ENCODE data around the gene PLXNC1. TPM values are rescaled to one million over a fixed set of nuclear protein-coding genes. Genes with fewer than 3 reads are reported as not detected.

The PLXNC1 gene
- total RNA-seq, 1 donor from 2014 or later, result 1.7 TPM

DNA sequence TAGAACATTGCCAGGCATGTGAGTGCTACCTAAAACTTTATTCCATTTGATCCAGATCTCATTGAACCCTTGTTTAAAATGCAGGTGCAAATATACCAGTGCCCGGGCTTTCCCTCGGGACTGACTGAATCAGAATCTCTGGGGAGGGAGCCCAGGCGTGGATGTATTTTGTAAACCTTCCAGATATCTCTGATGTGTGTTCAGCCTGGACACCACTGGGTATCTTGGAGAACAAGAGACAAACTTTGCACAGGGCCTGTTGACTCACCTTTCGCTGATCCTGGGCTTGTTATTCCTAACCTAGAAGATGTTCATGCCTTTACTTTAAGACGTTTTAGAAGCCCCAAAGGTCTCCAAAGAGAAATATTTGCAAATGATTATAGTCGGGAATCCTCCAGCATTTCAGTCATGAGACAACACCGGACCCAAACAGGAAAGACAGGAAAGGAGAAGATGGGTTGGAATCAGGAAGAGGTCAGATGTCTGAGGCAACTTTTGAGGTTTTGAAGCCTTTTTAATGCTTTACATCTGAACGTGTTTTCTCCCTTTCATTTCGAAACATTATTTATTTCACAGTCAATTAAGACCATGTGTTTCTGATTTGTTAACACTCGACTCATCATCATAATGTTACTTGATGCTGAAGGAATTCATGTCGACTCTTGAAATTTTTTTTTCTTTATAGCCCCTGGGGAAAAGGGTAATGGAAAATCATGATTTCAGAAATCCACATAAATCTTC, 118.6 kb downstream of the PLXNC1 start:
- ATAC-seq, result no peak

- no peak for ATAC-seq
Observed at GRCh38 chr12:94267537-94267872, 119.1 kb downstream of the PLXNC1 start.

DNA sequence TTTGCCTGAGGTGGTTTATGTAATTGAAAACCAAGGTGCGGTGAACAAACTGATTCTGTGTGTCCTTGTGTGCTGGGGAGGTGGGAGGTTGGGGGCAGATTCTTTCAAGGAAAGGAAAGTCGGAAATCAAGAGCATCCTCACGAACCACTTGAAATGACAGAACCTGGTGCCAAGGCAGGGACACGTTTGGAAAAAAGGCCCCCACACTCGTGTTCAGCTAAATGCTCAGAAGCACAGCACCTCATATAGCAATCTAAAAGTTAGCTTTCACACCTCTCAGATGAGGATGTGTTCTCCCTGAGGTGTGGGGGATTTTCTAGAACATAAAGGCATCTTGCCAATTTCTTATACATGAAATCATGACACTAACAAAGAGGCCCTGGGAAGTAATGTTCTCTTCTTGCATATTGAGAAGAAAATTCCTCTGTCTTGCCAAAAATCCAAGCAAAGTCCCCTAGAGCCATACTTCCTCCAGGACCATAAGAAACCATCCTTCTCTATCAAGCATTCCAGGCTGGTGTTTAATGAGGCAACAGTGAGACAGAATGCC, 119.6 kb downstream of the PLXNC1 start:
- no peak for ATAC-seq

GRCh38 chr12:94269316-94269999, 121.1 kb downstream of the PLXNC1 start:
- no peak for ATAC-seq

DNA sequence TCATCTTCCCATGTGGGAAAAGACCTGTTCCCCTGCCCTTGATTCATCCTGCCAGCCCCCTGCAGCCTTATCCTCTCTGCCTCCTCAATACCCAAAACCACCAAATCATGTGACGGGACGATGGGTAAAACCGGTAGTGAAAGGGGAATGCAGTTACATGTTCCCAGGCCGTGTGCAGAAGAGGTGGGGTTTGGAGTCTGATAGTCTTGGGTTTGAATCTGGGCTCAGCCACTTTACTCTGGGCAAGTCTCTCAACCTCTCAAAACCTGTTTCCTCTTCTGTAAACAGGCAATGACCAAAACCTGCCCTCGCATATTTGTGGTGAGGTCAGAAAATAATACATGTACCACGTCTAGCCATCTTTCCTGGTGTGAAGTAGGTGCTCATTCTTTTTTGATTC, 123.0 kb downstream of the PLXNC1 start:
- no peak for ATAC-seq

GRCh38 chr12:94272280-94272679, 123.9 kb downstream of the PLXNC1 start:
- ATAC-seq, result no peak

- no peak for ATAC-seq
Observed at GRCh38 chr12:94273272-94273671, 124.9 kb downstream of the PLXNC1 start.

GRCh38 chr12:94276725-94277124, 128.3 kb downstream of the PLXNC1 start:
- ATAC-seq, result no peak

GRCh38 chr12:94277426-94278000, 129.1 kb downstream of the PLXNC1 start:
- ATAC-seq, result no peak

DNA sequence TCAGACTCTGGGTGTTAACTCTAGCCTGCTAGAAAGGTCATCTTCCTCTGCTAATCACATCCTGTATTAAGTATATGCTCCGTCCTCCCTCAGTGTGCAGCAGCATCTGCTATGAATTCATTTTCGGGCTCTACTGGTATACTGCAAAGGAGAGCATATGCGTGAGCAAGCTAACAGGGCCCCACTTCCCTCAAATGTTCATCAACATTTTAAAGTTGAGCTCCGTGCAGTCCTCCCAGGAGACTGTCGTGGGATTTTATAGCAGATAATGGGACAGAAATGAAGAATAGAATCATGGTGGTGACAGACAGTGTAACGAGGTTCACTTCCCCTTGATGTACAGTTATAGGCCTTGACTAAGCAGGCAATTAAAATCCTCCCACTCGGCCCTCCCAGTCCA, 131.7 kb downstream of the PLXNC1 start:
- ATAC-seq, result no peak

DNA sequence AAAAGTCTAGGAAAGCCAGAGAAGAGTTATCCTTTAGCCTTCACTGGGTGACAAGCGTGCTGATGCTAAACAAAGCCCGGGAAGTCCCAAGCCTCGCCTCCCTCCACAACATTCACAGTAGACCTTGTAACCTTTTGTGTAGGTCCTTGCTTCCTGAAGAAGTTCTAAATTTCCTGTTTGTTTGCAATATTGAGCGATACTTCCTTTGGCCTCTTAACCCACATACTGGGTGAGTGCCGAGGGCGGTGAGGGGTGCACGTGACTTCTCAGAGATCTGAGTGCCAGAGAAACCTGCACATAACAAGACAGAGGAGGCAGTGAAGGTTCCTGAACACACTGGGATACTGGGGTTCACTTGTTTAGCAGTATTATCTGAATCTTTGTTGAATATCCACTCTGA, 134.3 kb downstream of the PLXNC1 start:
- no peak for ATAC-seq

GRCh38 chr12:94284046-94284445, 135.7 kb downstream of the PLXNC1 start:
- ATAC-seq, result no peak

GRCh38 chr12:94284859-94285258, 136.5 kb downstream of the PLXNC1 start:
- no peak for ATAC-seq

GRCh38 chr12:94285943-94286582, 137.7 kb downstream of the PLXNC1 start:
- no peak for ATAC-seq

- no peak for ATAC-seq
Observed at GRCh38 chr12:94286583-94287244, 138.3 kb downstream of the PLXNC1 start.

GRCh38 chr12:94287245-94287628, 138.9 kb downstream of the PLXNC1 start:
- no peak for ATAC-seq

- ATAC-seq, result no peak
Observed at GRCh38 chr12:94289461-94290312, 141.3 kb downstream of the PLXNC1 start.

DNA sequence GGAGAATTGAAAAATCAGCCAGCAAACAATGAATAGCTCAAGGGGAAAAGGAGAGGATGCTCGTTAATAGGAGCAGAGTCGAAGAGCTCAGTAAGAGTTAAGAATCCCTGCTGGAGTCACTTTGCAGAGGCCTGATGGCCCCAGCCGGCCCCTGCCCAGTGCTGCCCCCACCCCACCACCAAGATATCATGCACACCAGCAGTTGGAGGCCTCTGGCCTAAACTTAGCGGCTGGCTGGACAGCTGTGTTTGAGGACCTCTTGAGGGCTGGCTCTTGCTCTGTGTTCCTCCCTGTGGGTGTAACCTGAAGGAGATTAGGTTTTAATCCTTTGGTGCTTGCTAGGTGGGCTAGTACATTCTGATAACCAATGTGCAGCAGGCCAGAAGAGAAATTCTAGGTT, 142.0 kb downstream of the PLXNC1 start:
- ATAC-seq, result no peak

GRCh38 chr12:94297096-94297699, 148.8 kb downstream of the PLXNC1 start:
- ATAC-seq, result no peak

DNA sequence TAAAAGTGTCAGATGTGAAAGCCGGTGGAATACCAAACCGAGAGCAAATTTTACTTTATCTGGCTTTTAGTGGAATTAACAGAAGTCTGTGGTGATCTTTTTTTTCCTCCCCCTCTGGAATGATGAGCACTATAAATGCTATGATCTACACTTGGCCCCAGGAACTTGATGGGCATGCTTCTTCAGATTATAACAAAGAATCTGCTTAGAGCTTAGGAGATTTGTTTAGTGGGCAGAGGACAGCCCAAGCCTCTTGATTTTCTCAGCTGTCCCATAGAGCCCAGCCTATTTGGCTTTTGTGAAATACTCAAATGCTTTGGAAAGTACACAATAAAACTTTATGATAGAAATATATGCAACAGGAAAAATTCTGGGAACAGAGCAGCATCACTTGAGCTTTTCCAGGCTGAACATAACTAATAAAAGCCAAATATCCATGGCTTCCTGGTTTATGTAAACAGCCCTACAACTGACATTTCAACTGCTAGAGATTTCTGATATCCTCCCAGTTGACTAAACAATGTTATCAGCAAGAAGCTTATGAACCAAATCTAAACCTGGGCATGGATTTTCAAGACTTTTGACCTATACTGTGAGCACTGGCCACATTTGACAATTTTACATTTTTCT, 149.6 kb downstream of the PLXNC1 start:
- no peak for ATAC-seq

DNA sequence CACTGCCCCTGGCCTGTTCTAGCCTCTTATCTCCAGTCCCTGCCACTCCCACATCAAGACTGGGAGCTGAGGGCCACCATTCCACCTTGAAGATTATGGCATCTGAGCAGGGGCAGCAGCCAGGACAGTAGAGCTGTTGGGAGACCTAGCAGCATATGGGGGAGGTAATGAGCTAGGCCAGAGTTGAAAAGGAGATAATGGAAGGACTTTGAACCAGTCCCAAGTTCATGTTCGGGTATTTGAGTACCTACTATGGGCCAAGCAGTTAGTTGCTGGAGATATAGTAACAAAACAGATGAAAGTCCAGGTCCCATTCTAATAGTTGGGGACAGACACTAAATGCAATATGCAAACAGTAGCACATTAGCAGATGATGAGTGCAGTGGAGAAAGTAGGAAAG, 151.5 kb downstream of the PLXNC1 start:
- ATAC-seq, result no peak

All from esophagus mucosa (tissue), 1 donor.